ENCODE results near the gene KIR3DL3. TPM values are rescaled to one million over a fixed set of nuclear protein-coding genes. Genes with fewer than 3 reads are reported as not detected.
"Not testable (repeated sequence)": the region's sequence is repeated elsewhere in the genome, so short reads cannot be mapped to it uniquely, and the experiment has no call there.

The KIR3DL3 gene
- total and polyA plus RNA-seq, 3 experiments from 2014 or later: 0.63 TPM; not detected in 2

DNA sequence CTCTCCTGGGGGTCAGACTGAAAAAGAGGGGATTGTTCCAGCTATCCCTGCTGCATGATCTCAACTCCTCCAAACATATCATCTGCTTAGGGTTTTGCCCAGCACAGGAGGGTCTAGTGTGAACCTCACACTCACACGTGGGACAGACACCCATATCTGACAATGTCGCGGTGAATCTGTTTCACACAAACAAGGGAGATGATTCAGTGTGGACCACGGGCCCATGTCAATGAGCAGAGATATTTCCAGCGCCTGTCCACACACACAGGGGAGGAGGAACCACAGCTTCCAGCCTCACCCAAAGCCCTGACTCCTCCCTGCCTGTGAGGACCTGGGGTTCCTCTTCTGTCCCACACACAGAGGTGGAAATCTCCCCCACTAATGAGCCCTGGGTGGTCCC lies 29.6 kb upstream of the KIR3DL3 start:
- no peak overlapping the region for H3K4me3 ChIP-seq (ENCODE audit: low read length)
- H3K27me3 ChIP-seq (ENCODE audit: insufficient read depth, low read length, poor library complexity, severe bottlenecking): peaks cover 7% of the 10 kb centered on the region
- Mint-ChIP-seq H3K4me1 (no peaks in the 10 kb centered on the region), H3K27me3 (peaks cover 15 to 39% of the 10 kb centered on the region in 2 donors), H3K9me3 (peaks cover 0 to 8% (median 3%) of the 10 kb centered on the region in 5 donors), H3K4me3 (no peak overlapping the region), H3K36me3 (no peaks in the 10 kb centered on the region), H3K27ac (no peak overlapping the region)
- no peaks in the 10 kb centered on the region for H3K36me3 ChIP-seq (ENCODE audit: insufficient read depth, low read length)
- CTCF ChIA-PET: no interaction called here
- no peak overlapping the region for H3K27ac ChIP-seq (ENCODE audit: low read depth, low read length)
- no peaks in the 10 kb centered on the region for H3K4me1 ChIP-seq (ENCODE audit: insufficient read depth, low read length)
- POLR2A ChIA-PET: no interaction called here
- no peak for DNase-seq
- H3K9me3 ChIP-seq (ENCODE audit: low read length): no peaks in the 10 kb centered on the region

GRCh38 chr19:54696117-54696548 lies 28.1 kb upstream of the KIR3DL3 start:
- H3K4me3 Mint-ChIP-seq: no peak overlapping the region

GRCh38 chr19:54696766-54697165 lies 27.5 kb upstream of the KIR3DL3 start:
- no peak overlapping the region for H3K27ac Mint-ChIP-seq
- POLR2A ChIA-PET: no interaction called here
- CTCF ChIA-PET: no interaction called here
- no peak for DNase-seq
- Histone ChIP-seq H3K36me3 (ENCODE audit: insufficient read depth, low read length) (no peaks in the 10 kb centered on the region), H3K4me1 (ENCODE audit: insufficient read depth, low read length) (no peaks in the 10 kb centered on the region), H3K27me3 (ENCODE audit: insufficient read depth, low read length, poor library complexity, severe bottlenecking) (peaks cover 4% of the 10 kb centered on the region), H3K4me3 (ENCODE audit: low read length) (no peak overlapping the region), H3K27ac (ENCODE audit: low read depth, low read length) (no peak overlapping the region), H3K9me3 (ENCODE audit: low read length) (no peaks in the 10 kb centered on the region)
- H3K9me3 Mint-ChIP-seq: peaks cover 0 to 6% (median 3%) of the 10 kb centered on the region in 5 donors
- H3K27me3 Mint-ChIP-seq: peaks cover 11 to 48% of the 10 kb centered on the region in 2 donors
- no peak overlapping the region for H3K4me3 Mint-ChIP-seq
- H3K36me3 Mint-ChIP-seq: no peaks in the 10 kb centered on the region
- H3K4me1 Mint-ChIP-seq: no peaks in the 10 kb centered on the region

More at GRCh38 chr19:54696117-54696548, 28.1 kb upstream of the KIR3DL3 start:
- Histone ChIP-seq H3K27ac (ENCODE audit: low read depth, low read length) (no peak overlapping the region), H3K4me3 (ENCODE audit: low read length) (no peak overlapping the region), H3K4me1 (ENCODE audit: insufficient read depth, low read length) (no peaks in the 10 kb centered on the region), H3K27me3 (ENCODE audit: insufficient read depth, low read length, poor library complexity, severe bottlenecking) (peaks cover 4% of the 10 kb centered on the region), H3K9me3 (ENCODE audit: low read length) (no peaks in the 10 kb centered on the region), H3K36me3 (ENCODE audit: insufficient read depth, low read length) (no peaks in the 10 kb centered on the region)
- peaks cover 0 to 8% (median 3%) of the 10 kb centered on the region in 5 donors for H3K9me3 Mint-ChIP-seq
- ChIA-PET CTCF (no interaction called here), POLR2A (no interaction called here)
- peaks cover 14 to 50% of the 10 kb centered on the region in 2 donors for H3K27me3 Mint-ChIP-seq
- no peak for DNase-seq
- H3K27ac Mint-ChIP-seq: no peak overlapping the region
- H3K36me3 Mint-ChIP-seq: no peaks in the 10 kb centered on the region
- H3K4me1 Mint-ChIP-seq: no peaks in the 10 kb centered on the region

GRCh38 chr19:54697716-54698115 lies 26.5 kb upstream of the KIR3DL3 start:
- H3K4me3 Mint-ChIP-seq; H3K4me1 Mint-ChIP-seq; H3K4me3 ChIP-seq (ENCODE audit: low read length); H3K9me3 Mint-ChIP-seq; CTCF ChIA-PET; H3K27ac ChIP-seq (ENCODE audit: low read depth, low read length); H3K4me1 ChIP-seq (ENCODE audit: insufficient read depth, low read length); POLR2A ChIA-PET; H3K36me3 ChIP-seq (ENCODE audit: insufficient read depth, low read length); H3K27me3 ChIP-seq (ENCODE audit: insufficient read depth, low read length, poor library complexity, severe bottlenecking); H3K27ac Mint-ChIP-seq; H3K9me3 ChIP-seq (ENCODE audit: low read length); H3K36me3 Mint-ChIP-seq: not testable (repeated sequence)
- peak in 1 of 5 donors; percentile 30 for DNase-seq
- H3K27me3 Mint-ChIP-seq: peaks cover 9 to 41% of the 10 kb centered on the region in 2 donors

- Histone ChIP-seq H3K4me1 (ENCODE audit: insufficient read depth, low read length) (peaks cover 12% of the 10 kb centered on the region), H3K27ac (ENCODE audit: low read depth, low read length) (no peak overlapping the region), H3K27me3 (ENCODE audit: insufficient read depth, low read length, poor library complexity, severe bottlenecking) (no peaks in the 10 kb centered on the region), H3K4me3 (ENCODE audit: low read length) (no peak overlapping the region), H3K36me3 (ENCODE audit: insufficient read depth, low read length) (no peaks in the 10 kb centered on the region), H3K9me3 (ENCODE audit: low read length) (no peaks in the 10 kb centered on the region)
- H3K36me3 Mint-ChIP-seq: no peaks in the 10 kb centered on the region
- ChIA-PET POLR2A (no interaction called here), CTCF (no interaction called here)
- peaks cover 4 to 21% of the 10 kb centered on the region in 2 donors for H3K27me3 Mint-ChIP-seq
- H3K27ac Mint-ChIP-seq: no peak overlapping the region
- peaks cover 9 to 21% (median 17%) of the 10 kb centered on the region in 3 donors for H3K4me1 Mint-ChIP-seq
- no peak for DNase-seq
- peaks cover 0 to 3% (median 0%) of the 10 kb centered on the region in 5 donors for H3K9me3 Mint-ChIP-seq
- no peak overlapping the region for H3K4me3 Mint-ChIP-seq
Observed at GRCh38 chr19:54704928-54705327, 19.3 kb upstream of the KIR3DL3 start.

DNA sequence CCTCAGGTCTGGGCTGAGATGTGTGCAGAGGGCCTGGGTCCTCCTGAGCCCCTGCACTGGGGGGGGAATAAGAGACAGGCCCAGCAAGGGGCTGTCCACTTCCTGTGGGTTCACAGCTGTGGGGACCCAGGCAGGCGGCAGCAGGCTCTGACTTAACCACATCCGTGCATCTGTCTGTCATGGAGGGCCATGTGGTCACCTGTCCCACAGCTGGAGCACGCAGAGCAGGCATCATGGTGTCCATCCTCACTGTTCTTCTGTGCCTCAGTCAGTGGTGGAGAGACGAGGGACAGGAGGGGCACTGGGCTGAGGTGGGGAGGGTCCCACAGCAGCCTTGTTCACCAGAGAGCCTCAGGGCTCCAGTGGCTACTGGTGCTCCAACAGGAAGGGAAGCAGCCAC lies 16.3 kb upstream of the KIR3DL3 start:
- Histone ChIP-seq H3K27ac (ENCODE audit: low read depth, low read length) (no peak overlapping the region), H3K4me3 (ENCODE audit: low read length) (no peak overlapping the region), H3K4me1 (ENCODE audit: insufficient read depth, low read length) (peaks cover 12% of the 10 kb centered on the region), H3K36me3 (ENCODE audit: insufficient read depth, low read length) (no peaks in the 10 kb centered on the region), H3K9me3 (ENCODE audit: low read length) (no peaks in the 10 kb centered on the region), H3K27me3 (ENCODE audit: insufficient read depth, low read length, poor library complexity, severe bottlenecking) (no peaks in the 10 kb centered on the region)
- peaks cover 17 to 29% (median 19%) of the 10 kb centered on the region in 3 donors for H3K4me1 Mint-ChIP-seq
- no peaks in the 10 kb centered on the region for H3K36me3 Mint-ChIP-seq
- no peaks in the 10 kb centered on the region for H3K9me3 Mint-ChIP-seq
- ChIA-PET CTCF (no interaction called here), POLR2A (no interaction called here)
- H3K4me3 Mint-ChIP-seq: peak overlapping the region in 1 of 7 donors; percentile 23
- DNase-seq: peak in 1 of 5 donors; percentile 14
- peaks cover 4 to 10% of the 10 kb centered on the region in 2 donors for H3K27me3 Mint-ChIP-seq
- H3K27ac Mint-ChIP-seq: no peak overlapping the region

DNA sequence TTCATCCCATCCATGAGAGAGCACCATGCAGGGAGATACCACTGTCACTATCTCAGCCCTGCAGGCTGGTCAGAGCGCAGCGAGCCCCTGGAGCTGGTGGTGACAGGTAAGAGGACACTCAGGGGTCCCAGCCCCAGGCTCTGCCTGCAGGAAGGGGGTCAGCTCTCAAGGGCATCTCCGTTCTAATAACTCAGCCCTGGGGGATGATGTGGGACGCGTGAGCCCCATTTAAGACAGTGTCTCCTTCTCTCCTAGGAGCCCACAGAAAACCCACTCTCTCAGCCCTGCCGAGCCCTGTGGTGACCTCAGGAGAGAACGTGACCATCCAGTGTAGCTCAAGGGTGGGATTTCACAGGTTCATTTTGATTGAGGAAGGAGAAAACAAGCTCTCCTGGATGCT lies 15.5 kb upstream of the KIR3DL3 start:
- peaks cover 4 to 14% of the 10 kb centered on the region in 2 donors for H3K27me3 Mint-ChIP-seq
- H3K4me1 Mint-ChIP-seq: peaks cover 17 to 29% (median 19%) of the 10 kb centered on the region in 3 donors
- H3K36me3 Mint-ChIP-seq: no peaks in the 10 kb centered on the region
- H3K4me1 ChIP-seq (ENCODE audit: insufficient read depth, low read length): peaks cover 12% of the 10 kb centered on the region
- POLR2A ChIA-PET: no interaction called here
- no peak overlapping the region for H3K4me3 Mint-ChIP-seq
- H3K4me3 ChIP-seq (ENCODE audit: low read length): no peak overlapping the region
- CTCF ChIA-PET: no interaction called here
- H3K36me3 ChIP-seq (ENCODE audit: insufficient read depth, low read length): no peaks in the 10 kb centered on the region
- H3K27me3 ChIP-seq (ENCODE audit: insufficient read depth, low read length, poor library complexity, severe bottlenecking): no peaks in the 10 kb centered on the region
- no peak overlapping the region for H3K27ac ChIP-seq (ENCODE audit: low read depth, low read length)
- H3K9me3 Mint-ChIP-seq: peaks cover 0 to 2% (median 0%) of the 10 kb centered on the region in 5 donors
- no peaks in the 10 kb centered on the region for H3K9me3 ChIP-seq (ENCODE audit: low read length)
- H3K27ac Mint-ChIP-seq: peak overlapping the region in 1 of 8 donors; percentile 75
- no peak for DNase-seq

DNA sequence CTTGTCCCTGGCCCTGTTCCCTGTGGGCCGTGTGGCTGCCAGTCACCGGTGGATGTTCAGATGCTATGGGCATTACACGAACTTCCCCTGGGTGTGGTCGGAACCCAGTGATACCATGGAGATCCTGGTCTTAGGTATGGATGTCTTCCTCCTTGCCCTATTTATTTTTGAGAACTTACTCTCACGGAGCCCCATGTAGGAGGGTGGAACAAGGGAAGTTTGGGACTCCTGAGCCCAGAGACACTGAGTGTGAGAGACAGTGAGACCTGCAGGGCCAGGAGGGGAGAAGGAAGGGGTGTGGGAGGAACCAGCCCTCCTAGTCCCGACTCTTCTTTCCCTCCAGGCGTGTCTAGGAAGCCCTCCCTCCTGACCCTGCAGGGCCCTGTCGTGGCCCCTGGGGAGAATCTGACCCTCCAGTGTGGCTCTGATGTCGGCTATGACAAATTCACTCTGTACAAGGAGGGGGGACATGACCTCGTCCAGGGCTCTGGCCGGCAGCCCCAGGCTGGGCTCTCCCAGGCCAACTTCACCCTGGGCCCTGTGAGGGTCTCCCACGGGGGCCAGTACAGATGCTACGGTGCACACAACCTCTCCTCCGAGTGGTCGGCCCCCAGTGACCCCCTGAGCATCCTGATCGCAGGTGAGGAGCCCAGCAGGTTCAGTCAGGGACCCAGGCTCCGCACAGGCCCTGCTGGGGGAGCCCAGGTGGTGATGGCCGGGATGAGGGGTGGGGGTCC lies 14.9 kb upstream of the KIR3DL3 start:
- DNase-seq: no peak
- no peak overlapping the region for H3K4me3 ChIP-seq (ENCODE audit: low read length)
- Mint-ChIP-seq H3K27me3 (peaks cover 8 to 18% of the 10 kb centered on the region in 2 donors), H3K36me3 (no peaks in the 10 kb centered on the region), H3K4me3 (no peak overlapping the region), H3K9me3 (peaks cover 0 to 2% (median 0%) of the 10 kb centered on the region in 5 donors), H3K4me1 (peaks cover 17 to 29% (median 19%) of the 10 kb centered on the region in 3 donors), H3K27ac (peak overlapping the region in 1 of 8 donors; percentile 34)
- no peak overlapping the region for H3K27ac ChIP-seq (ENCODE audit: low read depth, low read length)
- no peaks in the 10 kb centered on the region for H3K27me3 ChIP-seq (ENCODE audit: insufficient read depth, low read length, poor library complexity, severe bottlenecking)
- H3K4me1 ChIP-seq (ENCODE audit: insufficient read depth, low read length): peaks cover 12% of the 10 kb centered on the region
- no peaks in the 10 kb centered on the region for H3K36me3 ChIP-seq (ENCODE audit: insufficient read depth, low read length)
- POLR2A ChIA-PET: no interaction called here
- H3K9me3 ChIP-seq (ENCODE audit: low read length): no peaks in the 10 kb centered on the region
- CTCF ChIA-PET: no interaction called here
